Mesothelial cell of epicardium (in vitro differentiated cells): ENCODE results near the gene SPHKAP. TPM values are rescaled to one million over a fixed set of nuclear protein-coding genes. Genes with fewer than 3 reads are reported as not detected.

Source experiments
- DNase-seq, 2 experiments: peaks; one replicate each; pipeline ENCODE4 v3.0.0; 2021; ENCODE audit warnings: low spot score in 2 of 2; ENCODE audit not compliant: unreplicated experiment in 2 of 2
- H3K27ac Mint-ChIP-seq: 2 replicates; pipeline ENCODE4 v1.8.0; 2021; ENCODE audit warnings: mixed read lengths
- H3K27me3 Mint-ChIP-seq: 2 replicates; pipeline ENCODE4 v1.8.0; 2021; ENCODE audit warnings: low read depth, mixed read lengths
- H3K36me3 Mint-ChIP-seq: 2 replicates; pipeline ENCODE4 v1.8.0; 2021; ENCODE audit warnings: mixed read lengths
- H3K4me1 Mint-ChIP-seq: 2 replicates; pipeline ENCODE4 v1.8.0; 2021; ENCODE audit warnings: mixed read lengths
- H3K4me3 Mint-ChIP-seq: 2 replicates; pipeline ENCODE4 v1.8.0; 2021; ENCODE audit warnings: mild to moderate bottlenecking, moderate library complexity, mixed read lengths
- H3K9me3 Mint-ChIP-seq: 2 replicates; pipeline ENCODE4 v1.8.0; 2021; ENCODE audit warnings: mixed read lengths
- total RNA-seq: library from RNA; stranded (reverse); gene quantifications from 3 replicates; pipeline ENCODE4 v1.2.1, GENCODE V29; 2021
- TF ChIP-seq, protein P1 (sequence below): fragments of 200-600 bp; sonication (generic); IDR thresholded peaks from one replicate; pipeline ENCODE4 v1.5.0; 2021; ENCODE audit warnings: antibody characterized with exemption; ENCODE audit not compliant: unreplicated experiment

The SPHKAP gene
- total RNA-seq, 1 donor from 2014 or later = not detected

DNA sequence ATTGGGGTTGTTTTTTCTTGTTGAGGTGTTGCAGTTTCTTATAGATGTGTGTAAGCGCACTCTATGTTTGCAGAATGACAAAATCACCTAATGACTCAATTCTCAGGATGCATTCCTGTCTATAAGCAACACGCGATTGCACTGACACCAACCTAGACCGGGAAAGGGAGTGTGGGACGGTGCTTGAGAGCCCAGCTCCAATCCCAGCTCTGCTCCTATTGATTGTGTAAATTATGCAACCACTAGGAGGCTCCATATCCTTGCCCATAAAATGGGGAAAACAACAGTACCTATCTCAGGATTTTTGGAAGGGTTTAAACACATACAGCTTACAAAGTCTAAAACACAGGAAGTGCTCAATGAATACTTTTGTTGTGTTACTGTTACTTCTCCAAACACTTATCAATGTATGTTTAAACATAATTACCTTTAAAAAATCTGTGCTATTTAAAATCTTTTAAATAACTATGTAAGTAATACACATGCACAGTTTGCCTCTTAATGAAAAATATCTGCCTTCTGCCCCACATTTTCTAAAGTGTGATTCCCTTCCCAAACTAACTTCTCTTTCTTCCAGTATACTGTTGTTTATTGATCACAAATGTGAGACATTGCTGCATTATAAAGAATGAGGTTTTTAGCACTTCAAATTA lies 132.5 kb downstream of the SPHKAP start:
- Mint-ChIP-seq H3K36me3 (no peaks in the 10 kb centered on the region), H3K27ac (no peak overlapping the region), H3K9me3 (no peaks in the 10 kb centered on the region), H3K4me1 (no peaks in the 10 kb centered on the region), H3K27me3 (peaks cover 15% of the 10 kb centered on the region), H3K4me3 (no peak overlapping the region)
- DNase-seq = no peak
- TF ChIP-seq, protein P1, sequence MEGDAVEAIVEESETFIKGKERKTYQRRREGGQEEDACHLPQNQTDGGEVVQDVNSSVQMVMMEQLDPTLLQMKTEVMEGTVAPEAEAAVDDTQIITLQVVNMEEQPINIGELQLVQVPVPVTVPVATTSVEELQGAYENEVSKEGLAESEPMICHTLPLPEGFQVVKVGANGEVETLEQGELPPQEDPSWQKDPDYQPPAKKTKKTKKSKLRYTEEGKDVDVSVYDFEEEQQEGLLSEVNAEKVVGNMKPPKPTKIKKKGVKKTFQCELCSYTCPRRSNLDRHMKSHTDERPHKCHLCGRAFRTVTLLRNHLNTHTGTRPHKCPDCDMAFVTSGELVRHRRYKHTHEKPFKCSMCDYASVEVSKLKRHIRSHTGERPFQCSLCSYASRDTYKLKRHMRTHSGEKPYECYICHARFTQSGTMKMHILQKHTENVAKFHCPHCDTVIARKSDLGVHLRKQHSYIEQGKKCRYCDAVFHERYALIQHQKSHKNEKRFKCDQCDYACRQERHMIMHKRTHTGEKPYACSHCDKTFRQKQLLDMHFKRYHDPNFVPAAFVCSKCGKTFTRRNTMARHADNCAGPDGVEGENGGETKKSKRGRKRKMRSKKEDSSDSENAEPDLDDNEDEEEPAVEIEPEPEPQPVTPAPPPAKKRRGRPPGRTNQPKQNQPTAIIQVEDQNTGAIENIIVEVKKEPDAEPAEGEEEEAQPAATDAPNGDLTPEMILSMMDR = peak; percentile 59

DNA sequence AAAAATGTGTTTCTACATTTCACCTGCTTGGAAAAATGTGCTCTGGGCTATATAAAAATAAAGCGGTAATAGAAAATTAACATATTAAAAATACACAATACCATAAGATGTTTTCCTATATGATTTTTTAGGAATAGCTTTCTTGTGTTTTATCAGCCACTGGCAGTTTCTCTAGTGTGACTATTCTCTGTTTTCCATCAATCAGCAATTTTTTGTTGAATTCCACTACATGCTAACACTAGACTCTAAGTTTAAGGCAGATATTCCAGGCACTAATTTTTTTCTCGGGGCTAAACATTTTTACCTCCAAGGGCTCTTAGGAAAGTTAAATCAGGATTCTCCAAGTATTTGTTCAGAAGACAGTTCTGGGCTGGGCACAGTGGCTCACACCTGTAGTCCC lies 140.5 kb downstream of the SPHKAP start:
- peaks cover 2% of the 10 kb centered on the region for H3K27me3 Mint-ChIP-seq
- H3K27ac Mint-ChIP-seq = no peak overlapping the region
- no peaks in the 10 kb centered on the region for H3K9me3 Mint-ChIP-seq
- H3K36me3 Mint-ChIP-seq = no peaks in the 10 kb centered on the region
- TF ChIP-seq, protein P1 = no peak
- no peak for DNase-seq
- no peak overlapping the region for H3K4me3 Mint-ChIP-seq
- no peaks in the 10 kb centered on the region for H3K4me1 Mint-ChIP-seq

DNA sequence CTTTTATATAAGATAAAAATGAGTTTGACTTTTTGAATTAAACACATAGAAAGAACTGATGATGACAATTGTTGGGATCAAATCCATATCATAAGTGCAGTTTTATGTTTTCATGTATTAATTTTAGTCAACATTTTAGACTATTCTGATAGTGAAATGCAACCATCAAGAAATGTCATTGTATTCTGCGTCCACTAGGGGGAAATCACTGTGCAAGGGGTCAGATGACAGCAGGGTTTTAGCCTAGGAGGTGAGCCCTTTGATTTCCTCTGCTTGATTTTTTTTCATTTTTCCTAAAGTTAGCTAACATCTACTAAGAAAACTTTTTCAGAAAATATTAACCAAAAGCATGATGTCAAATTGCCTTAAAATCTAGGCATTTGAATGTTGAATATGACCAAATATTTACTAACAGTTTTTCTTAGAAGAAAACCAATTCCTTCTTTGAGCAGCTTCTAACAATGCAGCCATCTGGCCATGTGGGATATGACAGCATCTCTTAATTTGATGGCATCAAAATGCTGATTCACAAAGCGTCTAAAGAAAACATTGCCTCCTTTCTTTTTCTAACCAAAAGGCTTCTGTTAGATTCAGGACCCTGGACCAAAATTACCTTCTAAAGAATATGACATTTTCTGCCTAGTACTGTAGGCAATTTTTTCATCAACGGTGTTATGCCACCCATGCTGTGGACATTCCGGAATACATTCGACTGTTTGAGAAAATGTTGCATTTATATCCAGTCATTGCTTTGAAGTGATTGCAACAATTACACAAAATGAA lies 141.5 kb downstream of the SPHKAP start:
- Mint-ChIP-seq H3K4me1 (no peaks in the 10 kb centered on the region), H3K27ac (no peak overlapping the region), H3K36me3 (no peaks in the 10 kb centered on the region), H3K9me3 (no peaks in the 10 kb centered on the region), H3K27me3 (no peaks in the 10 kb centered on the region), H3K4me3 (no peak overlapping the region)
- TF ChIP-seq, protein P1 = peak; percentile 81
- DNase-seq = no peak

DNA sequence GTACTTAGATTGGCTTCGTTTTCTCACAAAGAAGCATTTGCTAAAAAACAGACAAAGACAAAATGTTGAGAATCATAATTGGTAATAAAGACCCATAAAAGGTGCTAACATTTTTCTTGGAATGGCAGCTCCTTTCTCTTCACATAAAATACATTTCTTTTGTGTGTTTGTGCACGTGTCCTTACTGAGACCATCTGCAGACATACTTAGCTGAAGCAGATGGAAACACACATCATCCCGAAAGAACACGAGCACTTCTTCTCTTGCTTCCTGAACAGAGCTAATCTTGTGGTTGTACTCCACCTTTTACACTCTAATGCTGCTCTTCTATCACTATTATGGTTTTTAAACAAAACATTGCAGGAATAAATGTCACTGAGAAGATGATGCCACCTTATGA lies 142.5 kb downstream of the SPHKAP start:
- DNase-seq = no peak
- Mint-ChIP-seq H3K4me3 (no peak overlapping the region), H3K4me1 (no peaks in the 10 kb centered on the region), H3K9me3 (no peaks in the 10 kb centered on the region), H3K27me3 (no peaks in the 10 kb centered on the region), H3K36me3 (no peaks in the 10 kb centered on the region), H3K27ac (no peak overlapping the region)
- TF ChIP-seq, protein P1 = no peak

DNA sequence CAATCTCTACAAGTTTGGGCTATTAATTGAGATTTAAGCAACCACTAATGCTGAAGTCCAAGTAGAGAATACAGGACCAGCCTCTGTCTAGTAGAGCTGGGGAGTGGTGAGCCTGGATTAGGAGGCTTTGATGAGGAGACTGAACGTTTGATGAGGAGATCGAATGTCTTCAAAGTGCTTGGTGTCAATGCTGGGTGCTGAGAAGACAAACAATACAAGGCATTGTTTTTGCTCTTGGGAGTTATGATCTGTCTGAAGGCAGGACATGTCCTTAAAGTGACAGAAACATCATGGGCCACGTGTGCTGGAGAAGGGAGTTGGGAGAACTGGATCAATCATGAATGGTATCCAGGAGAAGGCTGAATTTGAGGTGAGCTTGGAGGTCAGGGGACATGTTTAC lies 143.6 kb downstream of the SPHKAP start:
- Mint-ChIP-seq H3K4me3 (no peak overlapping the region), H3K36me3 (no peaks in the 10 kb centered on the region), H3K27ac (no peak overlapping the region), H3K4me1 (no peaks in the 10 kb centered on the region), H3K27me3 (no peaks in the 10 kb centered on the region), H3K9me3 (peaks cover 8% of the 10 kb centered on the region)
- TF ChIP-seq, protein P1 = no peak
- no peak for DNase-seq
